ENCODE data around the gene SCFD1.
A peak's percentile ranks its signal among the peaks of the same experiment; 100 is the strongest.

SCFD1 gene

DNA sequence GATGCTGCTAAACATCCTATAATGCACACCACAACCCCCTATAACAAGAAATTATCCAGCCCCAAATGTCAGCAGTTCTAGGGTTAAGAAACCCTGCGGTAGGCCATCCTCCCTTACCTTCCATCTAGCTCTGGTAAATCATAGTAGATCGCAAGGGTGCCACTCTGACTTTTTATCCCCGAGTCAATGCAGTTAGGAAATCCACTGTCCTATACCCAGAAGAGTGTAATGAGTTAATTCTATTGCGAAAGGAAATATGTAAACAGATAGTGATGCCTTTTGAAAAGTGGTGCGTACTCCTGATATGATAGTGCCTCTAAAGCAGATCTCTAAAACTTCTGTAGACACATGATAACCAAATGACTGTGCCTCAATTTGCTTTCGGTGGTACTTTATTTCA is 29.8 kb downstream of the SCFD1 start:
- no peak overlapping the region for H3K4me3 ChIP-seq (replicated peaks; ENCODE audit: low read depth, low read length)
- TF ChIP-seq, protein P1, sequence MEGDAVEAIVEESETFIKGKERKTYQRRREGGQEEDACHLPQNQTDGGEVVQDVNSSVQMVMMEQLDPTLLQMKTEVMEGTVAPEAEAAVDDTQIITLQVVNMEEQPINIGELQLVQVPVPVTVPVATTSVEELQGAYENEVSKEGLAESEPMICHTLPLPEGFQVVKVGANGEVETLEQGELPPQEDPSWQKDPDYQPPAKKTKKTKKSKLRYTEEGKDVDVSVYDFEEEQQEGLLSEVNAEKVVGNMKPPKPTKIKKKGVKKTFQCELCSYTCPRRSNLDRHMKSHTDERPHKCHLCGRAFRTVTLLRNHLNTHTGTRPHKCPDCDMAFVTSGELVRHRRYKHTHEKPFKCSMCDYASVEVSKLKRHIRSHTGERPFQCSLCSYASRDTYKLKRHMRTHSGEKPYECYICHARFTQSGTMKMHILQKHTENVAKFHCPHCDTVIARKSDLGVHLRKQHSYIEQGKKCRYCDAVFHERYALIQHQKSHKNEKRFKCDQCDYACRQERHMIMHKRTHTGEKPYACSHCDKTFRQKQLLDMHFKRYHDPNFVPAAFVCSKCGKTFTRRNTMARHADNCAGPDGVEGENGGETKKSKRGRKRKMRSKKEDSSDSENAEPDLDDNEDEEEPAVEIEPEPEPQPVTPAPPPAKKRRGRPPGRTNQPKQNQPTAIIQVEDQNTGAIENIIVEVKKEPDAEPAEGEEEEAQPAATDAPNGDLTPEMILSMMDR (IDR thresholded peaks at IDR 0.05; ENCODE audit: low read depth, low read length, missing control alignments), result no peak
- DNase-seq (ENCODE audit: extremely low read depth, low read depth), result no peak

DNA sequence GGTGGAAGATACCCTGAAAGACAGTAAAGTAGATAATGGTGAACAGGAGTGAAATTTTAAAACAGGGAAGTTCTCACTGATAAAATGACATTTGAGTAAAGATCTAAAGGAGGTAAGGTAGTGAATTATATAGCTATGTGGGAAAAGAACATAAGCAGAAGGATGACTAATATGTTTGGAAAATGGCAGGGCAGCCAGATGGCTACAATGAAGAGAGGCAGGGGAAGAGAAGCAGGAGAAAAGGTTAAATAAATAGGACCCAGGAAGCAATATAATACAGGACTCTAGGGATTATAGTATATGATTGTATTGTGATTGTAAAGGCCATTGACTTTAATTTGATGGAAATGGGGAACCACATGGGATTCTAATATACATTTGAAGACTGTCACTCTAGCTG is 33.0 kb downstream of the SCFD1 start:
- peak; percentile 6 for DNase-seq (ENCODE audit: extremely low read depth, low read depth)
- H3K4me3 ChIP-seq (replicated peaks; ENCODE audit: low read depth, low read length), result no peak overlapping the region
- TF ChIP-seq, protein P1 (IDR thresholded peaks at IDR 0.05; ENCODE audit: low read depth, low read length, missing control alignments), result no peak

DNA sequence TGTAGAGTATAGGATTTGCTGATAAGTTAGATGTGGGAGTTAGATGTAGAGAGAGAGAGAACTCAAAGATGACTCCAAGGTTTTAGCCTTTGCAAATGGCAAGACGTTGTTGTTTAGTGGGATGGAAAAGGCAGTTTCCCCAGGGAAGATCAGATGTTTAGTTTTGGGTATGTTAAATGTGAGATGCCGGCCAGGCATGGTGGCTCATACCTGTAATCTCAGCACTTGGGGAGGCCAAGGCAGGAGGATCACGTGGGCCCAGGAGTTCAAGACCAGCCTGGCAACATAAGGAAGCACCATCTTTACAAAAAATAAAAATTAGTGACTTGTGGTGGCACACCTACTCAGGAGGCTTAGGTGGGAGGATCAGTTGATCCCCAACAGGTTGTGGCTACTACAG is 33.5 kb downstream of the SCFD1 start:
- DNase-seq (ENCODE audit: extremely low read depth, low read depth), result no peak
- TF ChIP-seq, protein P1 (IDR thresholded peaks at IDR 0.05; ENCODE audit: low read depth, low read length, missing control alignments), result no peak

DNA sequence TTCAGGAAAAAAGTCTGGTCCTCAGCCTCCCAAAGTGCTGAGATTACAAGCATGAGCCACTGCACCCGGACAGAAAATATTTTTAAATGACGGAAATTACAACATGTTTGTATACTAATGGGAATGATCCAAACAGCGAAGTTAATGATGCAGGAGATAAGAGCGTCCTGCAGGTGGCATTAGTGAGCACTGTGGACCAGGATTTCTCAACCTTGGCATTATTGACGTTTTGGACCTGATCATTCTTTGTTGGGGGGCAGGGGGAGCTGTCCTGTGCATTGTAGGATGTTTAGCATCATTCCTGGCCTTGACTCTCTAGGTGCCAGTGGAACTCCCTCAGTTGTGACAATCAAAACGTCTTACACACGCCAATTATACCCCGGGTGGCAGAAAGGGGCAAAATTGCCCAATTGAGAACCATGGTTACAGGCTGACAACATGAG is 34.1 kb downstream of the SCFD1 start:
- DNase-seq (ENCODE audit: extremely low read depth, low read depth), result peak; percentile 21
- TF ChIP-seq, protein P1 (IDR thresholded peaks at IDR 0.05; ENCODE audit: low read depth, low read length, missing control alignments), result peak; percentile 77
- H3K4me3 ChIP-seq (replicated peaks; ENCODE audit: low read depth, low read length), result no peak overlapping the region

More for the DNA sequence above, 33.5 kb downstream of the SCFD1 start:
- no peak overlapping the region for H3K4me3 ChIP-seq (replicated peaks; ENCODE audit: low read depth, low read length)

DNA sequence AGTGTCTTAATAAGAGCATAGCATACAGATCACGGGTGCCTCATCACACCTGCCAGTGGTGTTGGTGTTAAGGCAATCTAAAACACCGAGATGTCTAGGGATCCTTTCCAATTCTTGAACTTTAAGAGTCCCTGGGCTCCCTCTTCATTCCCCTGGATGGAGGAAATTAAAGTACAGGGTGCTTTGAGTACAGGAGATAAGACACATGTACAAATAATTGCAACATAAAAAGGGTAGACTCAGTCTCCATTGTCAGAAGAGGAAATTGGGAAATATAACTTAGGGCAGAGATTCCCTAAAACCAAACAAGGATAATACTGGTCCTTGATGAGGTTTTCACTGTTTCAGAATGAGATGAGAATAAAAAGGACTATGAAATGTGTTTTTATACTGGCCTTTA is 34.9 kb downstream of the SCFD1 start:
- H3K4me3 ChIP-seq (replicated peaks; ENCODE audit: low read depth, low read length), result no peak overlapping the region
- no peak for DNase-seq (ENCODE audit: extremely low read depth, low read depth)
- TF ChIP-seq, protein P1 (IDR thresholded peaks at IDR 0.05; ENCODE audit: low read depth, low read length, missing control alignments), result no peak

DNA sequence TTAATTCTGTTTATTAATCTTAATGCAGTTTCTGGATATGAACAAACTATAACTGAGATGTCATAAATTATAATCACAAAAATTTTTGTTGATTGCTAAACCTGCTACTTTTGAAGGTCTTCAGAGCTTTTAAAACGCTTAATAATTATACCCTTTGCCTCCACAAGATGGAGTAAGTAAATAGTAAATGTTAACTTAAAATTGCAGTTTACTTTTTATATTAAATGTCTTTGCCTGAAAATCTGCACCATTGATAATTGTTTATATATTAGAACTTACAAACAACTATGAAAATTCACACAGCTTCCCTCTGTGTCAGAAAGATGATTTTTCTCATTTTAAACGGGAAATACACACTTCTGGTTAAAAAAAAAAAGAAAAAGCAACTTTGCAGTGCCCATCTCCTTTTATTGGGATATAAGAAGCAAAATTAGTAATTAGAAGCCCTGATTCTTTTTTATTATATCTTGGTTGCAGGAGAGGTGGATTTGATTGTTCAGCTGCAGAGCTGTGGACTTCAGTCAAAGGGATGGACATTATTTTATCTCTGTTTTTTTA is 35.6 kb downstream of the SCFD1 start:
- H3K4me3 ChIP-seq (replicated peaks; ENCODE audit: low read depth, low read length), result no peak overlapping the region
- TF ChIP-seq, protein P1 (IDR thresholded peaks at IDR 0.05; ENCODE audit: low read depth, low read length, missing control alignments), result no peak
- no peak for DNase-seq (ENCODE audit: extremely low read depth, low read depth)

DNA sequence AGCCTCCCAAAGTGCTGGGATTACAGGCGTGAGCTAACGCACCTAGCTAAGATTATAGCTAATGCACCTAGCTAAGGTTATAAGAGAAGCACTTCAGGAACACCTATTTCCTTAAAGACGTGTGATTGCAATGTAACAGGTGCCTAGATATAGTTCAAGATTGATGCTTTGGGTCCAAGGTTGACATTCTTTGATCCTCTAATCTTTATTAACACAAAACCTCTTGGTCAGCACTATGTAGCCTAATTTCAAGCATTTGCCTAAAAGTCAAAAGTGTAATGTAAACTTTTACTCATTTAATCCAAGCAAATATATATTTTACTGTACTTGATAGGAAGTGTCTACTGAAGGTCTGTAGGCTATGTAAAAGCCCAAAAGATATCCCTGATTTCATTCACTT is 36.5 kb downstream of the SCFD1 start:
- DNase-seq (ENCODE audit: extremely low read depth, low read depth), result no peak
- H3K4me3 ChIP-seq (replicated peaks; ENCODE audit: low read depth, low read length), result no peak overlapping the region
- TF ChIP-seq, protein P1 (IDR thresholded peaks at IDR 0.05; ENCODE audit: low read depth, low read length, missing control alignments), result no peak

Data from HFF-Myc (cell line).